Measurements from ENCODE around the gene CHSY1. TPM values are rescaled to one million over a fixed set of nuclear protein-coding genes. Genes with fewer than 3 reads are reported as not detected.

Gene CHSY1
- polyA plus RNA-seq, 2 of the 4 experiments (the other 2 are of a cell fraction): 16.0 to 28.1 TPM

- TF ChIP-seq, protein P1, sequence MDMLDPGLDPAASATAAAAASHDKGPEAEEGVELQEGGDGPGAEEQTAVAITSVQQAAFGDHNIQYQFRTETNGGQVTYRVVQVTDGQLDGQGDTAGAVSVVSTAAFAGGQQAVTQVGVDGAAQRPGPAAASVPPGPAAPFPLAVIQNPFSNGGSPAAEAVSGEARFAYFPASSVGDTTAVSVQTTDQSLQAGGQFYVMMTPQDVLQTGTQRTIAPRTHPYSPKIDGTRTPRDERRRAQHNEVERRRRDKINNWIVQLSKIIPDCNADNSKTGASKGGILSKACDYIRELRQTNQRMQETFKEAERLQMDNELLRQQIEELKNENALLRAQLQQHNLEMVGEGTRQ (IDR thresholded peaks at IDR 0.05): no peak
- no peak for TF ChIP-seq HDAC2 (IDR thresholded peaks at IDR 0.05)
- TF ChIP-seq SMC3 (IDR thresholded peaks at IDR 0.05): no peak
- TF ChIP-seq ZC3H11A (IDR thresholded peaks at IDR 0.05): no peak
- TF ChIP-seq HOXB5 (CRISPR knock-in tag; IDR thresholded peaks at IDR 0.05): no peak
- TF ChIP-seq JUN (IDR thresholded peaks at IDR 0.05): no peak
- no peak for TF ChIP-seq EHMT2 (IDR thresholded peaks at IDR 0.05; ENCODE audit: low read depth)
- no peak for TF ChIP-seq MAZ (IDR thresholded peaks at IDR 0.05; ENCODE audit: borderline replicate concordance, low read depth, low read length)
- TF ChIP-seq MAFK (IDR thresholded peaks at IDR 0.05; ENCODE audit: partially characterized antibody): no peak
- H3K4me3 ChIP-seq: no peak overlapping the region
Observed at GRCh38 chr15:101146118-101146702, 105.6 kb downstream of the CHSY1 start.

GRCh38 chr15:101145362-101145761 is 106.5 kb downstream of the CHSY1 start:
- DNase-seq (ENCODE audit: low read depth in 1 of 2, low spot score in 1 of 2) (peak in 1 of 2 experiments; percentile 27), FAIRE-seq (no peak), ATAC-seq (peak in 1 of 2 experiments; percentile 41; a peak in 2 of 6 replicates)
- H3K4me1 ChIP-seq: no peaks in the 10 kb centered on the region
- TF ChIP-seq ZSCAN20 (CRISPR knock-in tag; IDR thresholded peaks at IDR 0.05): no peak
- TF ChIP-seq, protein P1 (IDR thresholded peaks at IDR 0.05): peak; percentile 60
- TF ChIP-seq ZFP36 (IDR thresholded peaks at IDR 0.05; ENCODE audit: borderline replicate concordance, partially characterized antibody): no peak
- ChIA-PET POLR2A (no interaction called here), CTCF (no interaction called here)
- no peak overlapping the region for H3K4me2 ChIP-seq
- no peak overlapping the region for H3K27ac ChIP-seq
- H3K9me3 ChIP-seq: no peaks in the 10 kb centered on the region
- H3K4me3 ChIP-seq: no peak overlapping the region
- 85% methylated on average over 4 of the region's 4 CpGs for WGBS (ENCODE audit: missing lambda C conversion rate)

More at GRCh38 chr15:101146118-101146702, 105.6 kb downstream of the CHSY1 start:
- ATAC-seq (no peak), DNase-seq (ENCODE audit: low read depth in 1 of 2, low spot score in 1 of 2) (no peak), FAIRE-seq (no peak)
- 71% methylated on average over 8 of the region's 8 CpGs for WGBS (ENCODE audit: missing lambda C conversion rate)
- Histone ChIP-seq H3K27ac (no peak overlapping the region), H3K4me1 (no peaks in the 10 kb centered on the region), H3K9me3 (no peaks in the 10 kb centered on the region), H3K4me2 (no peak overlapping the region)
- ChIA-PET CTCF (interaction anchor here (0.6 to 1.5 kb wide), 4 partner anchors 13 to 492 kb away, joined by 3 to 4 read pairs (median 4); no protein-coding TSS in a partner anchor), POLR2A (no interaction called here)

- Histone ChIP-seq H3K4me2 (no peak overlapping the region), H3K4me3 (no peak overlapping the region), H3K9me3 (no peaks in the 10 kb centered on the region), H3K4me1 (no peaks in the 10 kb centered on the region), H3K27ac (no peak overlapping the region)
- POLR2A ChIA-PET: no interaction called here
- CTCF ChIA-PET: interaction anchor here (1.6 kb wide), 1 partner anchor 43 kb away, joined by 5 read pairs; no protein-coding TSS in a partner anchor
- FAIRE-seq: no peak
- no peak for DNase-seq (ENCODE audit: low read depth in 1 of 2, low spot score in 1 of 2)
- WGBS (ENCODE audit: missing lambda C conversion rate): 70% methylated on average over 7 of the region's 7 CpGs
- no peak for TF ChIP-seq CBX2 (IDR thresholded peaks at IDR 0.05; ENCODE audit: borderline replicate concordance, low read depth)
- TF ChIP-seq ELK1 (IDR thresholded peaks at IDR 0.05; ENCODE audit: low read depth, low read length): no peak
- TF ChIP-seq, protein P2, sequence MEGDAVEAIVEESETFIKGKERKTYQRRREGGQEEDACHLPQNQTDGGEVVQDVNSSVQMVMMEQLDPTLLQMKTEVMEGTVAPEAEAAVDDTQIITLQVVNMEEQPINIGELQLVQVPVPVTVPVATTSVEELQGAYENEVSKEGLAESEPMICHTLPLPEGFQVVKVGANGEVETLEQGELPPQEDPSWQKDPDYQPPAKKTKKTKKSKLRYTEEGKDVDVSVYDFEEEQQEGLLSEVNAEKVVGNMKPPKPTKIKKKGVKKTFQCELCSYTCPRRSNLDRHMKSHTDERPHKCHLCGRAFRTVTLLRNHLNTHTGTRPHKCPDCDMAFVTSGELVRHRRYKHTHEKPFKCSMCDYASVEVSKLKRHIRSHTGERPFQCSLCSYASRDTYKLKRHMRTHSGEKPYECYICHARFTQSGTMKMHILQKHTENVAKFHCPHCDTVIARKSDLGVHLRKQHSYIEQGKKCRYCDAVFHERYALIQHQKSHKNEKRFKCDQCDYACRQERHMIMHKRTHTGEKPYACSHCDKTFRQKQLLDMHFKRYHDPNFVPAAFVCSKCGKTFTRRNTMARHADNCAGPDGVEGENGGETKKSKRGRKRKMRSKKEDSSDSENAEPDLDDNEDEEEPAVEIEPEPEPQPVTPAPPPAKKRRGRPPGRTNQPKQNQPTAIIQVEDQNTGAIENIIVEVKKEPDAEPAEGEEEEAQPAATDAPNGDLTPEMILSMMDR (IDR thresholded peaks at IDR 0.05): no peak
- no peak for TF ChIP-seq KDM5A (IDR thresholded peaks at IDR 0.05)
- TF ChIP-seq, protein P3, sequence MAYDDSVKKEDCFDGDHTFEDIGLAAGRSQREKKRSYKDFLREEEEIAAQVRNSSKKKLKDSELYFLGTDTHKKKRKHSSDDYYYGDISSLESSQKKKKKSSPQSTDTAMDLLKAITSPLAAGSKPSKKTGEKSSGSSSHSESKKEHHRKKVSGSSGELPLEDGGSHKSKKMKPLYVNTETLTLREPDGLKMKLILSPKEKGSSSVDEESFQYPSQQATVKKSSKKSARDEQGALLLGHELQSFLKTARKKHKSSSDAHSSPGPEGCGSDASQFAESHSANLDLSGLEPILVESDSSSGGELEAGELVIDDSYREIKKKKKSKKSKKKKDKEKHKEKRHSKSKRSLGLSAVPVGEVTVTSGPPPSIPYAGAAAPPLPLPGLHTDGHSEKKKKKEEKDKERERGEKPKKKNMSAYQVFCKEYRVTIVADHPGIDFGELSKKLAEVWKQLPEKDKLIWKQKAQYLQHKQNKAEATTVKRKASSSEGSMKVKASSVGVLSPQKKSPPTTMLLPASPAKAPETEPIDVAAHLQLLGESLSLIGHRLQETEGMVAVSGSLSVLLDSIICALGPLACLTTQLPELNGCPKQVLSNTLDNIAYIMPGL (CRISPR knock-in tag; IDR thresholded peaks at IDR 0.05; ENCODE audit: borderline replicate concordance): no peak
- TF ChIP-seq MAZ (IDR thresholded peaks at IDR 0.05; ENCODE audit: borderline replicate concordance, low read depth, low read length): no peak
- ATAC-seq: no peak
Observed at GRCh38 chr15:101143321-101143720, 108.5 kb downstream of the CHSY1 start.

All from A549 (cell line).